K562 (cell line): ENCODE measurements around the gene PLCL2. TPM values are rescaled to one million over a fixed set of nuclear protein-coding genes. Genes with fewer than 3 reads are reported as not detected.

ENCODE experiments used
- ATAC-seq: fragments of 200-7000 bp; cut with Tn5 transposase; 3 replicates; pipeline ENCODE4 v1.9.1; 2020; ENCODE audit warnings: moderate library complexity
- BruUV-seq: library from RNA; stranded (reverse); fragments of 400-500 nt; replicated peaks from 2 replicates; lab custom pipeline; 2021; lab: Mats Ljungman, UMichigan
- CTCF ChIA-PET: fragments of 300-600 bp; formaldehyde crosslinking; extraction: SDS; loops from one replicate; lab custom pipeline; 2021; ENCODE audit warnings: low intra/inter-chr PET ratio; lab: Yijun Ruan, JAX
- POLR2A ChIA-PET: fragments of 300-600, 350-650 bp; sonication (Branson Sonifier 250); formaldehyde crosslinking; extraction: SDS; loops from one replicate; lab custom pipeline; 2021; ENCODE audit warnings: antibody characterized with exemption, inconsistent platforms; lab: Yijun Ruan, JAX
- DNase-seq, 4 experiments: peaks; one replicate each; pipeline versions ENCODE4 v3.0.0 to v3.0.0-alpha.2; 2011 to 2018; ENCODE audit warnings: low spot score in 3 of 4, mixed read lengths in 3 of 4; ENCODE audit errors: extremely low read depth in 1 of 4
- FAIRE-seq: peaks from 2 replicates; lab custom pipeline; 2011; peaks lifted over from hg19 to GRCh38; lab: Jason Lieb, UNC
- H2AFZ ChIP-seq: 2 replicates; pipeline ENCODE4 v1.6.0; 2011; ENCODE audit warnings: low read depth, low read length, control low read depth, inconsistent platforms
- H3K27ac ChIP-seq: fragments of 200-600 bp; 3 replicates; pipeline ENCODE4 v1.8.0; 2011; ENCODE audit warnings: low read depth, mild to moderate bottlenecking, control low read depth, inconsistent platforms, low read length, moderate library complexity, mixed read lengths; ENCODE audit errors: extremely low read depth
- H3K27me3 ChIP-seq, 2 experiments: fragments of 300-600 bp in 1 of 2; 2 replicates in 1 of 2; 3 replicates in 1 of 2; pipeline versions ENCODE4 v1.6.0 to v1.8.0; 2011; ENCODE audit warnings: inconsistent platforms in 2 of 2, low read length in 2 of 2, mild to moderate bottlenecking in 1 of 2, mixed read lengths in 1 of 2, moderate library complexity in 1 of 2; ENCODE audit not compliant: control insufficient read depth in 2 of 2, insufficient read depth in 2 of 2
- H3K36me3 ChIP-seq: fragments of 300-600 bp; 3 replicates; pipeline ENCODE4 v1.8.0; 2011; ENCODE audit warnings: mild to moderate bottlenecking, low read length, inconsistent platforms; ENCODE audit not compliant: control insufficient read depth, insufficient read depth
- H3K4me1 ChIP-seq, 2 experiments: fragments of 200-600 bp in 1 of 2; replicated peaks in 1 of 2; 2 replicates in 1 of 2; 3 replicates in 1 of 2; pipeline versions ENCODE4 v1.5.1 to v1.8.0; 2011; ENCODE audit warnings: inconsistent platforms in 2 of 2, low read length in 2 of 2, mild to moderate bottlenecking in 1 of 2, mixed read lengths in 1 of 2, moderate library complexity in 1 of 2; ENCODE audit not compliant: control insufficient read depth in 2 of 2, insufficient read depth in 2 of 2
- H3K4me2 ChIP-seq: 2 replicates; pipeline ENCODE4 v1.6.1; 2011; ENCODE audit warnings: low read length, control low read depth, inconsistent platforms, mixed read lengths; ENCODE audit not compliant: insufficient read depth
- H3K4me3 ChIP-seq: fragments of 200-600 bp; sonication (generic), shearing (Covaris generic); 2 replicates; pipeline ENCODE4 v1.5.1; 2016; ENCODE audit warnings: control low read depth, inconsistent platforms
- H3K79me2 ChIP-seq: fragments of 200-600 bp; 3 replicates; pipeline ENCODE4 v1.8.0; 2011; ENCODE audit warnings: low read length, inconsistent platforms; ENCODE audit not compliant: control insufficient read depth, insufficient read depth
- H3K9ac ChIP-seq, 2 experiments: 2 replicates each; pipeline versions ENCODE4 v1.6.0 to v1.6.1; 2011; ENCODE audit warnings: low read depth in 2 of 2, low read length in 2 of 2, control low read depth in 1 of 2, inconsistent platforms in 1 of 2, mild to moderate bottlenecking in 1 of 2, mixed read lengths in 1 of 2; ENCODE audit not compliant: insufficient read depth in 1 of 2
- H3K9me1 ChIP-seq: one replicate; pipeline ENCODE4 v1.6.0; 2011; ENCODE audit warnings: inconsistent platforms, mild to moderate bottlenecking, low read length, moderate library complexity; ENCODE audit not compliant: control insufficient read depth, insufficient read depth
- H3K9me3 ChIP-seq: replicated peaks from 2 replicates; pipeline ENCODE4 v1.5.1; 2011; ENCODE audit warnings: low read depth, low read length, inconsistent platforms; ENCODE audit not compliant: control insufficient read depth, insufficient read depth
- H4K20me1 ChIP-seq: replicated peaks from 2 replicates; pipeline ENCODE4 v1.6.1; 2011; ENCODE audit warnings: low read length, inconsistent platforms, mixed read lengths; ENCODE audit not compliant: control insufficient read depth, insufficient read depth
- ARHGAP35 ChIP-seq: fragments of 450-650 bp; IDR thresholded peaks from 2 replicates; pipeline ENCODE4 v1.6.1; 2018; ENCODE audit not compliant: partially characterized antibody
- BRD9 ChIP-seq: fragments of 450-650 bp; IDR thresholded peaks from 2 replicates; pipeline ENCODE4 v1.6.1; 2018; ENCODE audit warnings: low read depth; ENCODE audit not compliant: partially characterized antibody
- HIVEP1 ChIP-seq: fragments of 250-450 bp; sonication (Bioruptor Pico); IDR thresholded peaks from 2 replicates; pipeline ENCODE4 v1.4.0; 2020; ENCODE audit warnings: mild to moderate bottlenecking
- MTF1 ChIP-seq: fragments of 250-450 bp; sonication (Bioruptor Pico); IDR thresholded peaks from 2 replicates; pipeline ENCODE4 v1.9.0; 2021; ENCODE audit warnings: moderate library complexity, mild to moderate bottlenecking, inconsistent platforms, borderline replicate concordance
- NEUROD1 ChIP-seq: fragments of 150-350 bp; IDR thresholded peaks from 2 replicates; pipeline ENCODE4 v1.6.1; 2014; ENCODE audit warnings: borderline replicate concordance, low read length, low read depth; ENCODE audit not compliant: partially characterized antibody
- NR1H2 ChIP-seq: sonication (generic); formaldehyde crosslinking; IDR thresholded peaks from 2 replicates; pipeline ENCODE4 v1.4.0; 2020; ENCODE audit warnings: mild to moderate bottlenecking, missing genetic modification reagents
- PKNOX1 ChIP-seq: fragments of 450-650 bp; IDR thresholded peaks from 2 replicates; pipeline ENCODE4 v1.6.1; 2016
- TEAD2 ChIP-seq: fragments of 450-650 bp; IDR thresholded peaks from 2 replicates; pipeline ENCODE4 v1.6.1; 2016; ENCODE audit warnings: missing genetic modification characterization, control low read depth, missing compliant biosample characterization
- TEAD4 ChIP-seq, 2 experiments: sonication (generic) in 1 of 2; formaldehyde crosslinking in 1 of 2; IDR thresholded peaks; 2 replicates each; pipeline versions ENCODE4 v1.6.1 to v1.8.0; 2012 to 2022; ENCODE audit warnings: borderline replicate concordance in 1 of 2, inconsistent platforms in 1 of 2, low read length in 1 of 2, mild to moderate bottlenecking in 1 of 2, missing genetic modification reagents in 1 of 2
- ZNF717 ChIP-seq: fragments of 250-450 bp; sonication (Bioruptor Pico); IDR thresholded peaks from 2 replicates; pipeline ENCODE4 v1.5.0; 2021
- ZNF764 ChIP-seq: fragments of 250-450 bp; sonication (Bioruptor Pico); IDR thresholded peaks from 2 replicates; pipeline ENCODE4 v1.4.0; 2020; ENCODE audit warnings: low read depth, mild to moderate bottlenecking, moderate library complexity
- ZNF780A ChIP-seq: fragments of 250-450 bp; sonication (Bioruptor Pico); IDR thresholded peaks from 2 replicates; pipeline ENCODE4 v1.5.0; 2021; ENCODE audit warnings: mild to moderate bottlenecking
- ZSCAN29 ChIP-seq: fragments of 450-650 bp; IDR thresholded peaks from 2 replicates; pipeline ENCODE4 v1.6.1; 2017
- WGBS: fragments of 100-300 bp; shearing (Covaris generic); methylation state at CpG from one replicate; pipeline ENCODE4 v1.1.6; 2016; ENCODE audit warnings: low coverage, mixed read lengths; ENCODE audit not compliant: insufficient coverage; ENCODE audit errors: missing lambda C conversion rate; 5-methylcytosine and 5-hydroxymethylcytosine counted together
- in situ Hi-C: fragments of 300-500 bp; cut with MboI; formaldehyde crosslinking; loops from 4 replicates; pipeline ENCODE4 v1.15.0; 2018; ENCODE audit warnings: inconsistent platforms, mixed read lengths
- intact Hi-C: fragments of 100-400 bp; cut with micrococcal nuclease; formaldehyde crosslinking; loops from 2 replicates; pipeline ENCODE4 v1.14.2; 2022
- polyA plus RNA-seq, 8 experiments: library from polyadenylated mRNA; depleted of rRNA in 4 of 8; stranded (reverse) in 5 of 8; unstranded in 3 of 8; fragments of >200 nt; fragmentation: Nextera tagmentation in 2 of 8; fragmentation: Illumina TruSeq in 1 of 8; extraction: Ambion mirVana in 2 of 8; extraction: Trizol in 1 of 8; gene quantifications; 2 replicates each; pipeline versions ENCODE4 v1.2.1 to v1.2.3, GENCODE V29; 2011 to 2014; ENCODE audit warnings: inconsistent platforms in 1 of 8, missing spikeins in 1 of 8
- total RNA-seq, 7 experiments: library from RNA; depleted of rRNA in 6 of 7; stranded (reverse); fragments of >200 nt in 6 of 7; fragmentation: Illumina TruSeq in 2 of 7; extraction: Trizol in 2 of 7; gene quantifications; 2 replicates each; pipeline versions ENCODE4 v1.2.1 to v1.2.3, GENCODE V29; 2011 to 2021; ENCODE audit warnings: low replicate concordance in 1 of 7
- TF ChIP-seq, protein P1 (sequence below): sonication (generic); formaldehyde crosslinking; IDR thresholded peaks from 2 replicates; pipeline ENCODE4 v1.8.1; 2023; ENCODE audit warnings: missing genetic modification reagents, mild to moderate bottlenecking, borderline replicate concordance
- TF ChIP-seq, protein P2 (sequence below): fragments of 250-450 bp; sonication (Bioruptor Pico); IDR thresholded peaks from 2 replicates; pipeline ENCODE4 v1.5.1; 2021; ENCODE audit warnings: mild to moderate bottlenecking

PLCL2 gene
- total and polyA plus RNA-seq, 9 of the 15 experiments (the other 6 are each of a cell fraction or from before 2014, with no cell fraction given) = 0.03 to 0.18 (median 0.11) TPM; not detected in 2

DNA sequence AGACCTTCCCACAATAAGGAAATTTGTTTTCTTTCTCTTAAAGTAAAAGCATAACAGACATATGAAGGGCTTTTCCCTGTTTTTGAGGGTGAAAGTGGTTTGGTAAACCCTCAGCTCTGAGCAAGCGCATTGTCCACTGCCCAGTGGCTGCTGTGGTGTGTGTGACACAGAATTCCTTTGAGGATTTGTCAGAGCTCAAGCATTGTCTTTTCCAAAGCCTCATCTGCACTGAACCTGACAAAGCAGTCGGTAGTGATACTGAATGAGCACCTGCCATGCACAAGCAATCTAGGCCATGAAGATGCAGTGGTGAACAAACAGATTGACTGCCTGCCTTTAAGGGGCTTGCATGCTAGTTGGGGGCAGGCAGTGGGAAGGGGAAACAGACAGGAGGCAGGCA, 128.3 kb downstream of the PLCL2 start (continued):
- TF ChIP-seq, protein P1, sequence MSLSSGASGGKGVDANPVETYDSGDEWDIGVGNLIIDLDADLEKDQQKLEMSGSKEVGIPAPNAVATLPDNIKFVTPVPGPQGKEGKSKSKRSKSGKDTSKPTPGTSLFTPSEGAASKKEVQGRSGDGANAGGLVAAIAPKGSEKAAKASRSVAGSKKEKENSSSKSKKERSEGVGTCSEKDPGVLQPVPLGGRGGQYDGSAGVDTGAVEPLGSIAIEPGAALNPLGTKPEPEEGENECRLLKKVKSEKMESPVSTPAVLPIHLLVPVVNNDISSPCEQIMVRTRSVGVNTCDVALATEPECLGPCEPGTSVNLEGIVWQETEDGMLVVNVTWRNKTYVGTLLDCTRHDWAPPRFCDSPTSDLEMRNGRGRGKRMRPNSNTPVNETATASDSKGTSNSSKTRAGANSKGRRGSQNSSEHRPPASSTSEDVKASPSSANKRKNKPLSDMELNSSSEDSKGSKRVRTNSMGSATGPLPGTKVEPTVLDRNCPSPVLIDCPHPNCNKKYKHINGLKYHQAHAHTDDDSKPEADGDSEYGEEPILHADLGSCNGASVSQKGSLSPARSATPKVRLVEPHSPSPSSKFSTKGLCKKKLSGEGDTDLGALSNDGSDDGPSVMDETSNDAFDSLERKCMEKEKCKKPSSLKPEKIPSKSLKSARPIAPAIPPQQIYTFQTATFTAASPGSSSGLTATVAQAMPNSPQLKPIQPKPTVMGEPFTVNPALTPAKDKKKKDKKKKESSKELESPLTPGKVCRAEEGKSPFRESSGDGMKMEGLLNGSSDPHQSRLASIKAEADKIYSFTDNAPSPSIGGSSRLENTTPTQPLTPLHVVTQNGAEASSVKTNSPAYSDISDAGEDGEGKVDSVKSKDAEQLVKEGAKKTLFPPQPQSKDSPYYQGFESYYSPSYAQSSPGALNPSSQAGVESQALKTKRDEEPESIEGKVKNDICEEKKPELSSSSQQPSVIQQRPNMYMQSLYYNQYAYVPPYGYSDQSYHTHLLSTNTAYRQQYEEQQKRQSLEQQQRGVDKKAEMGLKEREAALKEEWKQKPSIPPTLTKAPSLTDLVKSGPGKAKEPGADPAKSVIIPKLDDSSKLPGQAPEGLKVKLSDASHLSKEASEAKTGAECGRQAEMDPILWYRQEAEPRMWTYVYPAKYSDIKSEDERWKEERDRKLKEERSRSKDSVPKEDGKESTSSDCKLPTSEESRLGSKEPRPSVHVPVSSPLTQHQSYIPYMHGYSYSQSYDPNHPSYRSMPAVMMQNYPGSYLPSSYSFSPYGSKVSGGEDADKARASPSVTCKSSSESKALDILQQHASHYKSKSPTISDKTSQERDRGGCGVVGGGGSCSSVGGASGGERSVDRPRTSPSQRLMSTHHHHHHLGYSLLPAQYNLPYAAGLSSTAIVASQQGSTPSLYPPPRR (CRISPR knock-in tag) = no peak

DNA sequence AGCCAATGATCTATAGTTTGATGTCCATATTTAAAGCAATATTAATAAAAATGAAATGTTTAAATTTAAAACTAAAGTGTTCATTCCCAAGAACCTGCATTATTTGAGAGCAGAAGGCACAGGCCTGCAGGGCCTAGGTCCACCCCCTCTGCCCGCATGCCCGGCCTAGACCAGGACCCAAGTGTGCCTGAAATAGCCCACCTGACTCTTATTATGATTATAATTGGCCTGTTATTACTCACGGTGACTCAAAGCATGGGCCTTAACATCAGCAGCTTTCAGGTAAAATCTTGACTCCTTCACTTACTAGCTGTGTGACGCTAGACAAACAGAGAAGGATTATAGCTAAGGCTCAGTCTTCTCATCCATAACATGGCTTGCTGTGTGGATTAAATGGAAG, 128.8 kb downstream of the PLCL2 start:
- intact Hi-C loops = no loop called here
- H3K9me1 ChIP-seq = no peaks in the 10 kb centered on the region
- ChIA-PET POLR2A (interaction anchor here (1.8 kb wide), 1 partner anchor 12 kb away, joined by 8 read pairs; no protein-coding TSS in a partner anchor), CTCF (no interaction called here)
- H3K4me3 ChIP-seq = no peak overlapping the region
- H3K4me1 ChIP-seq = no peaks in the 10 kb centered on the region
- no peak for DNase-seq
- ATAC-seq = no peak
- no TSS peak for BruUV-seq
- H3K9ac ChIP-seq = no peak overlapping the region
- WGBS = 0% methylated on average over 4 of the region's 4 CpGs
- peaks cover 9 to 12% of the 10 kb centered on the region in 2 experiments for H3K27me3 ChIP-seq
- no peaks in the 10 kb centered on the region for H3K9me3 ChIP-seq
- no peak for FAIRE-seq
- H3K4me2 ChIP-seq = no peak overlapping the region
- no peaks in the 10 kb centered on the region for H4K20me1 ChIP-seq
- no peaks in the 10 kb centered on the region for H3K79me2 ChIP-seq
- H3K36me3 ChIP-seq = no peaks in the 10 kb centered on the region
- H2AFZ ChIP-seq = no peak overlapping the region
- in situ Hi-C loops = no loop called here
- H3K27ac ChIP-seq = no peak overlapping the region
- TF ChIP-seq MTF1 = no peak
- no peak for TF ChIP-seq ZNF717
- TF ChIP-seq ARHGAP35 = no peak
- no peak for TF ChIP-seq NR1H2 (CRISPR knock-in tag)
- TF ChIP-seq ZSCAN29 = no peak
- TF ChIP-seq, protein P2, sequence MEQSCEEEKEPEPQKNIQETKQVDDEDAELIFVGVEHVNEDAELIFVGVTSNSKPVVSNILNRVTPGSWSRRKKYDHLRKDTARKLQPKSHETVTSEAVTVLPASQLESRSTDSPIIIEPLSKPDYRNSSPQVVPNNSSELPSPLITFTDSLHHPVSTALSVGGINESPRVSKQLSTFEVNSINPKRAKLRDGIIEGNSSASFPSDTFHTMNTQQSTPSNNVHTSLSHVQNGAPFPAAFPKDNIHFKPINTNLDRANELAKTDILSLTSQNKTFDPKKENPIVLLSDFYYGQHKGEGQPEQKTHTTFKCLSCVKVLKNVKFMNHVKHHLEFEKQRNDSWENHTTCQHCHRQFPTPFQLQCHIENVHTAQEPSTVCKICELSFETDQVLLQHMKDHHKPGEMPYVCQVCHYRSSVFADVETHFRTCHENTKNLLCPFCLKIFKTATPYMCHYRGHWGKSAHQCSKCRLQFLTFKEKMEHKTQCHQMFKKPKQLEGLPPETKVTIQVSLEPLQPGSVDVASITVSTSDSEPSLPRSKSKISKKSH (CRISPR knock-in tag) = no peak
- TF ChIP-seq TEAD2 (tag) = no peak
- no peak for TF ChIP-seq TEAD4 (IDR thresholded peaks at IDR 0.05; ENCODE audit: low read length)
- no peak for TF ChIP-seq TEAD4 (CRISPR knock-in tag; IDR thresholded peaks at IDR 0.05; ENCODE audit: borderline replicate concordance)
- no peak for TF ChIP-seq HIVEP1 (CRISPR knock-in tag)
- no peak for TF ChIP-seq NEUROD1
- TF ChIP-seq ZNF780A (CRISPR knock-in tag) = no peak
- TF ChIP-seq PKNOX1 = no peak
- no peak for TF ChIP-seq BRD9
- TF ChIP-seq ZNF764 (CRISPR knock-in tag) = no peak
